HG03135 (cell line): ENCODE data around the gene FLYWCH1.
"Not testable (repeated sequence)": the region's sequence is repeated elsewhere in the genome, so short reads cannot be mapped to it uniquely, and the experiment has no call there.

ENCODE experiments used
- ATAC-seq: cut with Tn5 transposase; IDR thresholded peaks from one replicate; pipeline ENCODE4 v1.9.1; 2021; ENCODE audit warnings: mild to moderate bottlenecking, moderate library complexity; ENCODE audit not compliant: unreplicated experiment

The FLYWCH1 gene

DNA sequence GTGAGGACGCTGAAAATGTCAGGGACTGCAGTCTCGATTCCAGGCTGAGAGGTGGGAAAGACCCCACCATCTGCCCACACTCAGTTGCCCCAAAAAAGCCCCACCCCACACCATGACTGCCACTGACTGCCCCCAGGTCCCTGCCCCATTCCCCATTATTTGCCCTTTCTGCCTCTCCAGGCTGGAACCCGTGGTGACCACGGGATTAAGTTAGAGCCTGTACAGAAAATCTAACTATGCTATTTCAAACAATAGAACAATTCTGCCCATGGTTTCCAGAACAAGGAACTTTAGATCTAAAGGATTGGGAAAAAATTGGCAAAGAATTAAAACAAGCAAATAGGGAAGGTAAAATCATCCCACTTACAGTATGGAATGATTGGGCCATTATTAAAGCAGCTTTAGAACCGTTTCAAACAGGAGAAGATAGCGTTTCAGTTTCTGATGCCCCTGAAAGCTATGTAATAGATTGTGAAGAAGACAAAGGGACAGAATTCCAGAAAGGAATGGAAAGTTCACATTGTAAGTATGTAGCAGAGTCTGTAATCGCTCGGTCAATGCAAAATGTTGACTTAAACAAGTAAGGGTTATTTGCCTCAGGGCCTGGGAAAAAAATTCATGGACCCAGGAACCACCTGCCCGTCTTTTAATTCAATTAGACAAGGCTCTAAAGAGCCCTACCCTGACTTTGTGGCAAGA is 14.4 kb downstream of the FLYWCH1 start:
- ATAC-seq = no peak

DNA sequence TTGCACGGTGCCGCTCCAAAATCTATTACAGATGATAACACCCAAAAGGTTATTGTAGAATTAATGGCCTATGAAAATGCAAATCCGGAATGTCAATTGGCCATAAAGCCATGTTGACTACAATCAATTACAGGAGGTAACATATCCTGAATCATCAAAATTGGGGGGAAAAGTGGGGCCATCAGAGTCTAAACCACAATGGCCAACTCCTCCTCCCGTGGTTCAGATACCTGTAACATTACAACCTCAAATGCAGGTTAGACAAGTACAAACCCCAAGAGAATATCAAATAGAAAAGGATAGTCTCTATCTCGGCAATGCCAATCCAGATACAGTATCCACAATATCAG is 14.9 kb downstream of the FLYWCH1 start:
- no peak for ATAC-seq

DNA sequence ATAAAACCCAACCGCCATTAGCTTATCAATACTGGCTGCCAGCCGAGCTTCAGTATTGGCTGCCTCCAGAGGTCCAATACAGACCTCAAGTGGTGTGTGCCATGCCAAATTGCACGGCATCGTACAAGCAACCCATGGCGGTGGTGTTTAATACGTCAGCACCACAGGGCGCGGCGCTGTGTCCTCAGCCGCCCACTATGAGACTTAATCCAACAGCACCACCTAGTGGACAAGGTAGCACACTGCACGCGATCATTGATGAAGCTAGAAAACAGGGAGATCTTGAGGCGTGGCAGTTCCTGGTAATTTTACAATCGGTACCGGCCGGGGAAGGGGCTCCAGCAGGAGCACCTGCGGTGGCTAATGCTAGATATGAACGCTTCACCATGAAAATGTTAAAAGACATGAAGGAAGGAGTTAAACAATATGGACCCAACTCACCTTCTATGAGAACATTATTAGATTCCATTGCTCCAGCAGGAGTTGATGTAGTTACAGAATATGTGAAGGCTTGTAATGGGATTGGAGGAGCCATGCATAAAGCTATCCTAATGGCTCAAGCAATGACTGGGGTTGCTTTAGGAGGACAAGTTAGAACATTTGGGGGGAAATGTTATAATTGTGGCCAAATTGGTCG is 15.4 kb downstream of the FLYWCH1 start:
- ATAC-seq = peak; percentile 54

DNA sequence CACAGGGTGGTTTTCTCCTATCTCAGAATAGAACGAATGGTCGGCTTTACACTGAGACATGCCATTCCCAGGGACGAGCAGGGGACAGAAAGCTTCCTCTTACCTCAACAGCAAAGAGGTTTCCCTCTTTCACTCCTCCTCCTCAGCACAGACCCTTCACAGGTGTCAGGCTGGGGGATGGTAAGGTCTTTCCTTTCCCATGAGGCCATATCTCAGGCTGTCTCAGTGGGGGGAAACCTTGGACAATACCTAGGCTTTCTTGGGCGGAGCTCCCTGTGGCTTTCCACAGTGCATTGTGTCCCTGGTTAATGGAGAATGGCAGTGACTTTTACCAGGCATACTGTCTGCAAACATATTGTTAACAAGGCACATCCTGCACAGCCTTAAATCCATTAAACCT is 16.4 kb downstream of the FLYWCH1 start:
- not testable (repeated sequence) for ATAC-seq

DNA sequence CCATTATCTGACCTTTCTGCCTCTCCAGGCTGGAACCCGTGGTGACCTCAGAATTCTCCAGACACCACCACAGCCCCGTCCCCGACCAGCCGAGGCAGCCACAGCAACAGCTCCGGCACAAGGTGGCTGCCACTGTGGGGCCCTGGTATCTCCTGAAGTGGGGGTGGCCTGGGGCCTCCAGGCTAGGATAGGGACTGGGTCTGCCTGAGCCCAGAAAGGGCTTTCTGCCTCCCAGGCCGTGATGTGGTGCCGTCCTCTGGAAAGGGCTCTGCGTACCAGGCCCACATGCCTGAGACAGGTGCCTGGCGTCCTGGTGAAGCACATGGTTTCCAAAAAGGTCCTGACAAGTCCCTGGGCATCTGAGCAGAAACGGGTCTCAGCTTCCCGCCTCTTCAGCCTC is 17.1 kb downstream of the FLYWCH1 start:
- ATAC-seq = no peak

DNA sequence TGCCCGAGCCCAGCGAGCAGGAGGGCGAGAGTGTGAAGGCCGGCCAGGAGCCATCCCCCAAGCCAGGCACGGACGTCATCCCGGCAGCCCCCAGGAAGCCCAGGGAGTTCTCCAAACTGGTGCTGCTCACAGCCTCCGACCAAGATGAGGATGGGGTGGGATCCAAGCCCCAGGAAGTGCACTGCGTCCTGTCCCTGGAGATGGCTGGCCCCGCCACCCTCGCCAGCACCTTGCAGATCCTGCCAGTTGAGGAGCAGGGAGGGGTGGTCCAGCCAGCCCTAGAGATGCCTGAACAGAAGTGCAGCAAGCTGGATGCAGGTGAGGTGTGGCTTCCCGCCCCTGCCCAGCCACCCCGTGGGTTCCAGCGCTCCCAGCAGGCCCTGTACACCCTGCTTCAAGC is 18.0 kb downstream of the FLYWCH1 start:
- ATAC-seq = no peak

DNA sequence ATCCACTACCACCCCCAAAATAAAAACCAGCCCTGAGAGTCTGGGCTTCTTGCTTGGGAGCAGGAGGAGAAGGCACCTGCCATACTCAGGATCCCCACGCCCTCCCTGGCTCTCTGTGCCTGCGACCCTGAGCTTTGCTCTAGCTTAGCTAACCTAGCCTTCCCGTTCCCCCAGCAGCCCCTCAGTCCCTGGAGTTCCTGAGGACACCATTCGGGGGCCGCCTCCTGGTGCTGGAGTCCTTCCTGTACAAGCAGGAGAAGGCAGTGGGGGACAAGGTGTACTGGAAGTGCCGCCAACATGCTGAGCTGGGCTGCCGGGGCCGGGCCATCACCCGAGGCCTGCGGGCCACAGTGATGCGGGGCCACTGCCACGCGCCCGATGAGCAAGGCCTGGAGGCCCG is 18.5 kb downstream of the FLYWCH1 start:
- ATAC-seq = no peak

DNA sequence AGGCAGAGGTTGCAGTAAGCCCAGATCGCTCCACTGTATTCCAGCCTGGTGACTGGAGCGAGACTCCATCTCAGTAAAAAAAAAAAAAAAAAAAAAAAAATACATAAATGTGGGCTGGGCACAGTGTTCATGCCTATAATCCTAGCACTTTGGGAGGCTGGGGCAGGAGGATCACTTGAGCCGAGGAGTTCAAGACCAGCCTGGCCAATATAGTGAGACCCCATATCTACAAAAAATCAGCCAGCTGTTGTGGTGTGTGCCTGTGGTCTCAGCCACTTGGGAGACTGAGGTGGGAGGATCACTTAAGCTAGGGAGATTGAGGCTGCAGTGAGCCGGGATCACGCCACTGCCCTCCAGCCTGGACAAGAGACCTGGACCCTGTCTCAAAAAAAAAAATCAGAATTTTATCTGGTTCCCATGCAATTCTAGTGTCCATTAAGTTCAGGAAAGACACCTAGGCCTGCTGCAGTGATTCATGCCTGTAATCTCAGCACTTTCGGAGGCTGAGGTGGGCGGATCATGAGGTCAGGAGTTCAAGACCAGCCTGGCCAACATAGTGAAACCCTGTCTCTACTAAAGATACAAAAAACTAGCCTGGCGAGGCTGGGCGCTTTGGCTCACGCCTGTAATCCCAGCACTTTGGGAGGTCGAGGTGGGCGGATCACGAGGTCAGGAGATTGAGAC is 19.6 kb downstream of the FLYWCH1 start:
- ATAC-seq = not testable (repeated sequence)

DNA sequence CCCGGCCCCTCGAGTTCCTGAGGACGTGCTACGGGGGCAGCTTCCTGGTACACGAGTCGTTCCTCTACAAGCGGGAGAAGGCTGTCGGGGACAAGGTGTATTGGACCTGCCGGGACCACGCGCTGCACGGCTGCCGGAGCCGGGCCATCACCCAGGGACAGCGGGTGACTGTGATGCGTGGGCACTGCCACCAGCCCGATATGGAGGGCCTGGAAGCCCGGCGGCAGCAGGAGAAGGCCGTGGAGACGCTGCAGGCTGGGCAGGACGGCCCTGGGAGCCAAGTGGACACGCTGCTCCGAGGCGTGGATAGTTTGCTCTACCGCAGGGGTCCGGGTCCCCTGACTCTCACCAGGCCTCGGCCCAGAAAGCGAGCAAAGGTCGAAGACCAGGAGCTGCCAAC is 21.4 kb downstream of the FLYWCH1 start:
- no peak for ATAC-seq

DNA sequence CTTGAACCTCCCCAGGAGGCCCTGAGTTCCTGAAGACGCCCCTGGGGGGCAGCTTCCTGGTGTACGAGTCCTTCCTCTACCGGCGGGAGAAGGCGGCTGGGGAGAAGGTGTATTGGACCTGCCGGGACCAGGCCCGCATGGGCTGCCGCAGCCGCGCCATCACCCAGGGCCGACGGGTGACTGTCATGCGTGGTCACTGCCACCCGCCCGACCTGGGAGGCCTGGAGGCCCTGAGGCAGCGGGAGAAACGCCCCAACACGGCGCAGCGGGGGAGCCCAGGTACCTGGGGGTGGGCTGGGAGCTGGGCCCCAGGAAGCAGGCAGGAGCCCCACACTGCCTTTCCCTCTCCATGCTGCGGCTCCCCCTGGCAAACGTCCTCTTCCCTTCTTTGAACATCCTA is 22.0 kb downstream of the FLYWCH1 start:
- ATAC-seq = no peak

DNA sequence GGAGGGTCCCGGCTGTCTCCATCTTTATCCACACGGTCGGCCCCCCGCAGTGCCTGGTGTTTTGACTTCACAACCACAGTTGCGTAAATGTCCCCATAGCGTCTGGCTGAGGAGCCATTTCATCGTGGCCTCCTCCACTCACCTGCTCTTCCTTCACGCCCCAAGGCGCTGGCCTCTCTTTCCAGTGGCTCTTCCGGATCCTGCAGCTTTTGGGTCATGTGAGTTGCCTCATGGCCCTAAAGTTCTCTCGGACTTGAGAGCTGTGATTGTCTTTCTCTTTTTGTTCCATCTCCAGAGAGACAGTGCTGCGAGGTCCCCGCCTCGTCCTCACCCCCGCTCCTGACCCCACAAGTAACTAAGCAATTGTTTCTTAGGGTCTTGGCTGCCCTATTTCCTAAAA is 22.7 kb downstream of the FLYWCH1 start:
- no peak for ATAC-seq

DNA sequence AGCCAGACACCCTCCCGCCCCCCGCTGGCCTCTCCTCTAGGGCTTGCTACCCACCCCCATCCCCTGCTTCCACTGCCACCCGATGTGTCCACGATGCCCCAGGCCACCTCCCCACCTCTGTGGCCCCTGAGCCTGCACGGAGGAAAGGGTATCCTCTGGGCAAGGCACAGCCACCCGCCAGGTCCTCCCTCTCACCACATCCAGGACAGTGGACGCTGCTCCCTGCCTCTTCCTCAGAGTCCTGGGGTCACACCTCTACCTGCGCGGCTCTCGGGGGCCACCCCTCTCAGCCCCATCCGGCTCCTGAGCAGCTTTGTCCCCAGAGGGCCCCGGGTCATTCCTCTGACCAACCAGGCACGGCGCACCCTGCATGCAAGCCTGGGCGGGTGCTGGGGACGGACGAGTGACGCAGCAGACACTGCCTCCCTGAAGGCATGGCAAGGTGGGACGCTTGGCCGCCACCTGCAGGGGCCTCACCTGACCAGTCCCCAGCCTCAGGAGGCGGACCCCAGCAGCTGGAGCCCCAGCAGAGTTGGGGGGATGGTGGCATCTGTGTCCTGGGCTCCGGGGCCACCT is 24.8 kb downstream of the FLYWCH1 start:
- no peak for ATAC-seq

DNA sequence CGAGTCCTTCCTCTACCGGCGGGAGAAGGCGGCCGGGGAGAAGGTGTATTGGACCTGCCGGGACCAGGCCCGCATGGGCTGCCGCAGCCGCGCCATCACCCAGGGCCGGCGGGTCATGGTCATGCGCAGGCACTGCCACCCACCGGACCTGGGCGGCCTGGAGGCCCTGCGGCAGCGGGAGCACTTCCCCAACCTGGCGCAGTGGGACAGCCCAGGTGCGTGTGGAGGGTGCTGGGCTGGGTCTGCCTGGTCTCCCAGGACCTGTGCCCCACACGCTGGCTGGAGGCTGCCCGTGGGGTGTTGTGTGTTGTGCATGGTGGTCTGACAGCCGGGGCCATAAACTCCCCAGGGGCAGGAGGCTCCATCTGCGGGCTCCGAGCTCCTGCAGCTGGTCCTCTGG is 25.4 kb downstream of the FLYWCH1 start:
- ATAC-seq = no peak

DNA sequence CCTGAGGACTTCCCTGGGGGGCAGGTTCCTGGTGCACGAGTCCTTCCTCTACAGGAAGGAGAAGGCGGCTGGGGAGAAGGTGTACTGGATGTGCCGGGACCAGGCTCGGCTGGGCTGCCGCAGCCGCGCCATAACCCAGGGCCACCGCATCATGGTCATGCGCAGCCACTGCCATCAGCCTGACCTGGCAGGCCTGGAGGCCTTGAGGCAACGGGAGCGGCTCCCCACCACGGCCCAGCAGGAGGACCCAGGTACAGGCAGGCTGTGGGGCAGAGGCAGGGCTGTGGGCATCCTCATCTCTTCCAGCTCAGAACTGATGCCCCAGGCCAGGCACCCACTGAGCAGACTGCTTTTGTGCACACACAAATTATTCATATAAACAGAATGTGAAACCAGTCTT is 26.5 kb downstream of the FLYWCH1 start:
- ATAC-seq = no peak

DNA sequence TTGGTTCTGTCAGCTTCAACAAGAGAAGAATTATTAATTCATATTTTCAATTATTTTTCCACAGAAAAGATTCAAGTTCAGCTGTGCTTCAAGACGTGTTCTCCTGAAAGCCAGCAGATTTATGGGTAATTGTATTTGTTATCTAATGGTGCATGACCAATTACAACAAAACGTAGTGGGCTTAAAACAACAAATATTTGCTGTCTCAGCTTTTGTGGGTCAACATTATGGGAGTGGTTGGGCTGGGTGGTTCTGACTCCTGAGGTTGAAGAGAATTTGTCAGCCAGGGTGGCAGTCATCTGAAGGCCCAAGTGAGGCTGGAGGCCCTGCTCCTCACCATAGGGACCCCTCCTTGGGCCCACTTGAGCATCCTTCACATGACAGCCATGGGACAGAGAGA is 28.2 kb downstream of the FLYWCH1 start:
- no peak for ATAC-seq

DNA sequence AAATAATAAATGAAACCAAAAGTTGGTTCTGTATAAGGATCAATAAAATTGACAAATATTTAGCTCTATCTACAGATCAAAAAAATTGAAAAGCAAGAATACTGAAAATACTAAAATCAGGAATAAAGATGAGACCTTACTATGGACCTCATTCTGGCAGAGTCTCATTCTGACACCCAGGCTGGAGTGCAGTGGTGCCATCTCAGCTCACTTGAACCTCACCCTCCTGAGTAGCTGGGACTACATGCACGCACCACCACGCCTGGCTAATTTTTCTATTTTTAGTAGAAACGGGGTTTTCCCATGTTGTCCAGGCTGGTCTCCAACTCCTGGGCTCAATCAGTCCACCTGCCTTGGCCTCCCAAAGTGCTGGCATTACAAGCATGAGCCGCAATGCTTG is 30.3 kb downstream of the FLYWCH1 start:
- no peak for ATAC-seq

DNA sequence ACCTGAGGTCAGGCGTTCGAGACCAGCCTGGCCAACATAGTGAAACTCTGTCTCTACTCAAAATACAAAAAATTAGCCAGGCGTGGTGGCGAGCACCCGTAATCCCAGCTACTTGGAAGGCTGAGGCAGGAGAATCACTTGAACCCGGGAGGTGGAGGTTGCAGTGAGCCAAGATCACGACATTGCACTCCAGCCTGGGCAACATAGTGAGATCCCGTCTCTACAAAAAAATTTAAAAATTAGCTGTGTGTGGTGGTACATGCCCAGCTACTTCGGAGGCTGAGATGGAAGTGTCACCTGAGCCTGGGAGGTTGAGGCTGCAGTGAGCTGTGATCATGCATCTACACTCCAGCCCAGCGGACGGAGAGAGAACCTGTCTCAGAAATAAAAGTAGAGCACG is 32.0 kb downstream of the FLYWCH1 start:
- not testable (repeated sequence) for ATAC-seq

DNA sequence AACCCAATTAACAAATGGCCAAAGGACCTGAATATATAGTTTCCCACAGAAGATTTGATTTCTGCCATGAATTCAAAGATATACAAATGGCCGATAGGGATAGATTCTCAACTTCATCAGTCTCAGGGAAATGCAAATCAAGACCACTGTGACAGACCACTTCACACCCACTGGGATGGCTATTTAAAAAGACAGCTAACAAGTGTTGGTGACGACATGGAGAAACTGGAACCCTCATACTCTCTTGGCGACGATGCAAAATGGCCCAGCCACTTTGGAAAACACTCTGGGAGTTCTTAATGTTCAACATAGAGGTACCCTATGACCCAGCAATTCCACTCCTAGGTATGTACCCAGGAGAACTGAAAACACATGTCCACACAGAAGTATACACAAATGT is 34.9 kb downstream of the FLYWCH1 start:
- no peak for ATAC-seq

DNA sequence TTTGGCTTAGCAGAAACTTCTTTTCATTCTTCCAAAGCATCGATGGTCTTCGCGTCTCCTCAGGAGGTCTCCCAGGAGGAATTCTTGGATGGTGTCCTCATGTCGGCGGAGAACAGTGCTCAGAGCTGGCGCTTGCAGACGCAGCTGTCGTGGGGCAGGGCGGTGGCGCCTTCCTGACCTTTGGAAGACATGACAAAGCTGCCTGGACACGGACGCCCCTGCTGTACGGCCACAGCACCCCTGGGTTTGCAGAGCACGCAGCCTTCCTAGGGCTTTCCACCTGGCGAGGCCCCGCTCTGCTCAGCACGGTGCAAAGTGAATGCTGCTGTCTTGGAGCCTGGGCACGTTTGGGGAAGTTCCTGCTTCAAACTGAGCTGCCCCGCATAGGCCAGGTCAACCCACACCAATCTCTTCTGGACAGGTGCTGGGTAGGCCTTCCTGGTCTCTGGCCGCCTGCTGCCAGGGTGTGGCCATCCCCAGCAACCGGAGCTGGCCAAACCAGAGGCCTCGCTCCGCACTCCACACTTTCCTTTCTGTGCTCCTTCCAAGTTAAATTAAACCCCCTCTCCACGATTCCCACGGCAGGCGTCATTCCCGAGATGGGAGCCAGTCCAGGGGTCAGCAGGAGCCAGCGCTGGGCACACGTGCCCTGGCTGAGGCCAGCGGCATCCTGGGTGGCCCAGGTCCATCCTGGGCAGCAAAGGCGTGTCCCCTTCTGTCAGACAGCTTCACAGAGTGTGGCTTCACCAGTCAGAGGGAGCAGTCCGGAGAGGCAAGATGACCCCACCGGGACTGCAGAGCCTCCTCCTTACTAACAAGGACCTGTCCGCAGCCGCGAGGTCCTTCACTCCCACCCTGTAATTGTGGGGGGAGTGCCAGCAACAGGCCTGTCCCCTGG is 37.3 kb downstream of the FLYWCH1 start:
- ATAC-seq = no peak

DNA sequence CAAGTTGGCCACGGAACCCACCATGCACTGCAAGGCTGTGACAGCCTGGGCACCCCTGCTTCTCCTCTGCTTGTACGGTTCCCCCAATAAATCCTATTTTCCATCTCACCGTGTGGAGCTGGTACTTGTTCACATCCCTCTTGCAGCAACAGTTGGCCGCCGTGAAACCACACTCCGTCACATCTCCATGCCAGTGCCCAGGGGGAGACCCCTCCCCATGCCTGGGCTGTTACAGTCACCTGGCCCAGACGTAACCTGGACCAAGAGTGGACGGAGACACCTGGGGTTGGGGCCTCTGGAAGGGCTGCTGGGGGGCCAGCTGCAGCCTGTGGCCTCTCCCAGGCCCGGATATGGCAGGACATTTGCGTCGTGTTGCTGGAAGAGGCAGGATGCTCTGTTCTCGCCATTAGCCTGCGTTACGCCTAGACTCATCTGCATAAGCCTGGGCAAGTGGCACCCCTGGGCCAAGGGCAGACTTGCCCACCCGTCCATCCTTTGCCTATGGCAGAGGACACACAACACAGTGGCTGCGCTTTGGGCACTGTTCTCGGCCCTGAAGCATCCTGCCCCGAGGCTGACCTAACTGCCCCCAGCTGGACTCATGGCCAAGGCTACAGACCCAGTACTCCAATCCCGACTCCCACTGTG is 38.1 kb downstream of the FLYWCH1 start:
- ATAC-seq = no peak

DNA sequence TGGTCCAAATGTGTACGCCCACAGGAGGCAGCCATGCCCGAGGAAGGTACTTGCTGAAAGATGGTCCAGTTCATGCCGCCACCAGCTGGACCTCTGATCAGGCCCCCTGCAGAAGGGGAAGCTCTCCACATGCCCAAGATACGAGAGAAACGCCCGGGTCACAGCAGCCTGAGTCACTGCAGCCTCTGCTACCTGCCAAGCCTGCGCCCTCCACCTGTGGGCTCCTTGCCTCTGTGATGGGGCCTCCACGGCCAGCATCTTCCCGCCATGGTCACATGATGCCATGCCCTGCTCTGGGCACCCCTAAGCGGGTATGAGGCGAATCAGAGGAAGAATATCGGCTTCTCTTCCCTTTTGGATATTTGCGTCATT is 38.6 kb downstream of the FLYWCH1 start:
- ATAC-seq = no peak
